ENCODE results near the gene GASK1A.

The GASK1A gene

DNA sequence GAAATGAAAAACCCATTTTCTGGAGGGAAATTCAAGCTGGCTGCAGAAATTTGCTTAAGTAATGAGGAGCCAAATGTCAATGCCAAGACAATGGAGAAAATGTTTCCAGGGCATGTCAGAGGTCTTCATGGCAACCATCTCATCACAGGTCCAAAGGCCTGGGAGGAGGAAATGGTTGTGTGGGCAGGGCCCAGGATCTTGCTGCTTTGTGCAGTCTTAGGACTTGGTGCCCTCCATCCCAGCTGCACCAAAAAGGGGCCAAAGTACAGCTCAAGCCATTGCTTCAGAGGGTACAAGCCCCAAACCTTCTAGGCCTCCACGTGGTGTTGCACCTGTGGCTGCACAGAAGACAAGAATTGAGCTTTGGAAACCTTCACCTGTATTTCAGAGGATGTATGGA lies 67.5 kb downstream of the GASK1A start:
- TF ChIP-seq, protein P1, sequence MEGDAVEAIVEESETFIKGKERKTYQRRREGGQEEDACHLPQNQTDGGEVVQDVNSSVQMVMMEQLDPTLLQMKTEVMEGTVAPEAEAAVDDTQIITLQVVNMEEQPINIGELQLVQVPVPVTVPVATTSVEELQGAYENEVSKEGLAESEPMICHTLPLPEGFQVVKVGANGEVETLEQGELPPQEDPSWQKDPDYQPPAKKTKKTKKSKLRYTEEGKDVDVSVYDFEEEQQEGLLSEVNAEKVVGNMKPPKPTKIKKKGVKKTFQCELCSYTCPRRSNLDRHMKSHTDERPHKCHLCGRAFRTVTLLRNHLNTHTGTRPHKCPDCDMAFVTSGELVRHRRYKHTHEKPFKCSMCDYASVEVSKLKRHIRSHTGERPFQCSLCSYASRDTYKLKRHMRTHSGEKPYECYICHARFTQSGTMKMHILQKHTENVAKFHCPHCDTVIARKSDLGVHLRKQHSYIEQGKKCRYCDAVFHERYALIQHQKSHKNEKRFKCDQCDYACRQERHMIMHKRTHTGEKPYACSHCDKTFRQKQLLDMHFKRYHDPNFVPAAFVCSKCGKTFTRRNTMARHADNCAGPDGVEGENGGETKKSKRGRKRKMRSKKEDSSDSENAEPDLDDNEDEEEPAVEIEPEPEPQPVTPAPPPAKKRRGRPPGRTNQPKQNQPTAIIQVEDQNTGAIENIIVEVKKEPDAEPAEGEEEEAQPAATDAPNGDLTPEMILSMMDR (IDR thresholded peaks at IDR 0.05): no peak
- Histone ChIP-seq H3K9me3 (ENCODE audit: control insufficient read depth, low read length) (no peaks in the 10 kb centered on the region), H3K4me3 (ENCODE audit: low read depth, low read length) (no peak overlapping the region), H3K4me1 (no peaks in the 10 kb centered on the region), H3K27me3 (ENCODE audit: control insufficient read depth, insufficient read depth, low read length) (no peaks in the 10 kb centered on the region), H3K27ac (no peak overlapping the region), H3K79me2 (no peaks in the 10 kb centered on the region), H3K4me2 (ENCODE audit: low read length) (no peak overlapping the region), H2AFZ (no peak overlapping the region), H3K36me3 (ENCODE audit: control insufficient read depth, insufficient read depth, low read length) (no peaks in the 10 kb centered on the region), H3K9ac (no peak overlapping the region)

DNA sequence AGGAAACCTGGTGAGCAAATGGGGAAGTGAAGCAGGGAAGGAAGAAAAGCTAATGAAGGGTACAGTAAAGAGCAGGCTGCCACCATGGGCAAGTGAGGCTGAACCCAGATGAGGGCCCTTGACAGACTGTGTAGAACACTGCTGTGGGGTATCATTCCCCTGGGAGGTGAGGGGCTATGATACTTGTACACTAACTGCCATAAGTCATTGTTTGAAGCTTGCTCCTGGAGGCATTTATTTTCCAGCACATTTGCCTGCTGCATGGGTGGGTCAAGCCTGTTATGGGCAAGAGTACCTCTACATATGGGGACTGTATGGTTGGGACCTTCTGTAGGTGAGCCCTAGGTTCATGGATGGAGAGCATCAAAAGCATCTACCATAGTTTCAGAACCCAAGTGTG lies 69.4 kb downstream of the GASK1A start:
- TF ChIP-seq, protein P1 (IDR thresholded peaks at IDR 0.05): no peak
- no peak overlapping the region for H3K4me3 ChIP-seq (ENCODE audit: low read depth, low read length)
- no peak overlapping the region for H3K4me2 ChIP-seq (ENCODE audit: low read length)
- no peaks in the 10 kb centered on the region for H3K27me3 ChIP-seq (ENCODE audit: control insufficient read depth, insufficient read depth, low read length)
- H3K27ac ChIP-seq: no peak overlapping the region
- H3K9ac ChIP-seq: no peak overlapping the region
- H3K9me3 ChIP-seq (ENCODE audit: control insufficient read depth, low read length): no peaks in the 10 kb centered on the region
- H3K36me3 ChIP-seq (ENCODE audit: control insufficient read depth, insufficient read depth, low read length): no peaks in the 10 kb centered on the region
- H3K4me1 ChIP-seq: no peaks in the 10 kb centered on the region
- no peak overlapping the region for H2AFZ ChIP-seq
- no peaks in the 10 kb centered on the region for H3K79me2 ChIP-seq

GRCh38 chr3:43053291-43053690 lies 74.2 kb downstream of the GASK1A start:
- Histone ChIP-seq H3K4me1 (no peaks in the 10 kb centered on the region), H3K36me3 (ENCODE audit: control insufficient read depth, insufficient read depth, low read length) (no peaks in the 10 kb centered on the region), H3K4me2 (ENCODE audit: low read length) (no peak overlapping the region), H3K9me3 (ENCODE audit: control insufficient read depth, low read length) (no peaks in the 10 kb centered on the region), H3K27me3 (ENCODE audit: control insufficient read depth, insufficient read depth, low read length) (no peaks in the 10 kb centered on the region), H2AFZ (no peak overlapping the region), H3K9ac (no peak overlapping the region), H3K27ac (no peak overlapping the region), H3K79me2 (no peaks in the 10 kb centered on the region), H3K4me3 (ENCODE audit: low read depth, low read length) (no peak overlapping the region)
- TF ChIP-seq, protein P1 (IDR thresholded peaks at IDR 0.05): no peak

DNA sequence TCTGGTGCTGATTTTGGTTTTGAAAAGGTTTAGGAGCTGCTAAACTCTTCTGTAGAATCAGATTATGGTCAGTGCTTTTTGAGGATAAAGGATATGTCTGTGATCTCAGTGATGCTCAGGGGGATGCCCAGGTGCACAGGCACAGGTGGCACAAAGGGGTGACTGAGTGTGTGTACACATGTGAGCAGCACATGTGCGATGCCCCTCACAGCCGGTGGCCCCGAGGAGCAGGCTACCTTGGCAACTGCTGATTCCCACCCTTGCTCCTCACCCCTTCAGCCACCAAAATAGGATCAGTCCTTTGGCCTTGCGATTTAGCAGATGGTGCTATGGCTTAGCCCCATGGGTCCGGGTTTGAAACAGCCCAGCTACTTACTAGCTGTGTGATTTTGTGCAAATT lies 75.6 kb downstream of the GASK1A start:
- H3K79me2 ChIP-seq: no peaks in the 10 kb centered on the region
- no peak overlapping the region for H3K27ac ChIP-seq
- H3K4me1 ChIP-seq: no peaks in the 10 kb centered on the region
- H2AFZ ChIP-seq: no peak overlapping the region
- TF ChIP-seq, protein P1 (IDR thresholded peaks at IDR 0.05): no peak
- no peak overlapping the region for H3K4me2 ChIP-seq (ENCODE audit: low read length)
- no peaks in the 10 kb centered on the region for H3K9me3 ChIP-seq (ENCODE audit: control insufficient read depth, low read length)
- H3K27me3 ChIP-seq (ENCODE audit: control insufficient read depth, insufficient read depth, low read length): no peaks in the 10 kb centered on the region
- no peak overlapping the region for H3K9ac ChIP-seq
- no peak overlapping the region for H3K4me3 ChIP-seq (ENCODE audit: low read depth, low read length)
- no peaks in the 10 kb centered on the region for H3K36me3 ChIP-seq (ENCODE audit: control insufficient read depth, insufficient read depth, low read length)

DNA sequence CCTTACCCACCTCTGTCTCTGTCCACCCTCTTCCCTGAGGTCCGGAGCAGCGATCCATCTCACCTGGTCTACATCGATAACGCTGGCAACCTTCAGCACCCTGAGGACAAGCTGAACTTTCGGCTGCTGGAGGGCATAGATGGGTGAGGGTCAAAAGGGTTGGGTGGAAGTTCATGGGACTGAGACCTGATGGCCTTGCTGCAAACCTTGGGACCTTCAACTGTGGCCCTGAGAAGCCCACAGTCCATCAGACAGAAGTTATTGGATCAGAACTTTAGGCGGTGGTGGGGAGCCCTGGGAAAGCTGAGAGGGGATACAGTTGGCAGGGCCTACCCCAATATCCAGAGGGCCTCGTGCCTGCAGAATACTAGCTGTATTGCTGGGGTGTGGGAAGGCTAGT lies 76.3 kb downstream of the GASK1A start:
- Histone ChIP-seq H3K27ac (no peak overlapping the region), H3K4me1 (no peaks in the 10 kb centered on the region), H3K9me3 (ENCODE audit: control insufficient read depth, low read length) (no peaks in the 10 kb centered on the region), H3K4me3 (ENCODE audit: low read depth, low read length) (no peak overlapping the region), H3K79me2 (no peaks in the 10 kb centered on the region), H3K4me2 (ENCODE audit: low read length) (no peak overlapping the region), H3K9ac (no peak overlapping the region), H3K27me3 (ENCODE audit: control insufficient read depth, insufficient read depth, low read length) (no peaks in the 10 kb centered on the region), H3K36me3 (ENCODE audit: control insufficient read depth, insufficient read depth, low read length) (no peaks in the 10 kb centered on the region), H2AFZ (no peak overlapping the region)
- TF ChIP-seq, protein P1 (IDR thresholded peaks at IDR 0.05): no peak

Measured in parathyroid adenoma (tissue), 2 donors.